AG04449 (cell line): ENCODE results near the gene ODAD3.
"Not testable (repeated sequence)": the region's sequence is repeated elsewhere in the genome, so short reads cannot be mapped to it uniquely, and the experiment has no call there.

Source experiments
- CTCF ChIA-PET: fragments of 350-600 bp; formaldehyde crosslinking; extraction: SDS; loops from one replicate; lab custom pipeline; 2021; ENCODE audit warnings: antibody characterized with exemption; lab: Yijun Ruan, JAX
- POLR2A ChIA-PET: fragments of 400-600, 350-600 bp; formaldehyde crosslinking; extraction: SDS; loops from one replicate; lab custom pipeline; 2020; ENCODE audit warnings: antibody characterized with exemption, inconsistent platforms; lab: Yijun Ruan, JAX
- DNase-seq: peaks from one replicate; pipeline ENCODE4 v3.0.0-alpha.2; 2010; ENCODE audit warnings: low read depth, low spot score
- H3K4me3 ChIP-seq: 2 replicates; pipeline ENCODE4 v1.5.1; 2011; ENCODE audit warnings: low read depth, mild to moderate bottlenecking, control low read depth, low read length
- TF ChIP-seq, protein P1 (sequence below): IDR thresholded peaks from one replicate; pipeline ENCODE4 v1.5.1; 2011; ENCODE audit warnings: mild to moderate bottlenecking, moderate library complexity, low read length, control low read depth, inconsistent platforms; ENCODE audit not compliant: insufficient read depth; ENCODE audit errors: missing control alignments

The ODAD3 gene

GRCh38 chr19:11416346-11417052 lies 18.4 kb downstream of the ODAD3 start:
- ChIA-PET POLR2A (no interaction called here), CTCF (interaction anchor here (0.8 to 1.6 kb wide), 4 partner anchors 9 to 33 kb away, joined by 3 to 6 read pairs (median 5); partner anchors contain the start of genes EPOR and PRKCSH)
- H3K4me3 ChIP-seq: no peak overlapping the region
- DNase-seq: no peak
- TF ChIP-seq, protein P1, sequence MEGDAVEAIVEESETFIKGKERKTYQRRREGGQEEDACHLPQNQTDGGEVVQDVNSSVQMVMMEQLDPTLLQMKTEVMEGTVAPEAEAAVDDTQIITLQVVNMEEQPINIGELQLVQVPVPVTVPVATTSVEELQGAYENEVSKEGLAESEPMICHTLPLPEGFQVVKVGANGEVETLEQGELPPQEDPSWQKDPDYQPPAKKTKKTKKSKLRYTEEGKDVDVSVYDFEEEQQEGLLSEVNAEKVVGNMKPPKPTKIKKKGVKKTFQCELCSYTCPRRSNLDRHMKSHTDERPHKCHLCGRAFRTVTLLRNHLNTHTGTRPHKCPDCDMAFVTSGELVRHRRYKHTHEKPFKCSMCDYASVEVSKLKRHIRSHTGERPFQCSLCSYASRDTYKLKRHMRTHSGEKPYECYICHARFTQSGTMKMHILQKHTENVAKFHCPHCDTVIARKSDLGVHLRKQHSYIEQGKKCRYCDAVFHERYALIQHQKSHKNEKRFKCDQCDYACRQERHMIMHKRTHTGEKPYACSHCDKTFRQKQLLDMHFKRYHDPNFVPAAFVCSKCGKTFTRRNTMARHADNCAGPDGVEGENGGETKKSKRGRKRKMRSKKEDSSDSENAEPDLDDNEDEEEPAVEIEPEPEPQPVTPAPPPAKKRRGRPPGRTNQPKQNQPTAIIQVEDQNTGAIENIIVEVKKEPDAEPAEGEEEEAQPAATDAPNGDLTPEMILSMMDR: no peak

DNA sequence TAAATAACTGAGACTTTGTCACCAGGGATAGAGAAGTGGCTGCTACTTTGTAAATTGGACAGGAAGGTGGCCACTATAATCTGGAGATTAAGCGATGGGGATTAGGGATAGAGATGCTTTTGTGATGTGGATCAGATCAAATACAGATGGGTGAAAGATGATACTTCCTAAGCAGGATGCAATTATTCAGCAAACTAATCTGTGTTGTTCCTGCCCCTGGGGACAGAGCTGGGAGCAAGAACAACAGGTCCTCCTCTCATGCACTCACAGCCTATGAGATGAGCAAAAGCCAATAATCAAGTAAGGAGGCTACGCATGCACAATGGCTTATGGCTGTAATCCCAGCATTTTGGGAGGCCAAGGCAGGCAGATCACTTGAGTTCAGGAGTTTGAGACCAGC lies 20.4 kb downstream of the ODAD3 start:
- H3K4me3 ChIP-seq: no peak overlapping the region
- ChIA-PET POLR2A (no interaction called here), CTCF (interaction anchor here (1.4 to 4.5 kb wide), 2 partner anchors 28 to 34 kb away, joined by 4 to 13 read pairs; no protein-coding TSS in a partner anchor)
- TF ChIP-seq, protein P1: no peak
- DNase-seq: no peak

DNA sequence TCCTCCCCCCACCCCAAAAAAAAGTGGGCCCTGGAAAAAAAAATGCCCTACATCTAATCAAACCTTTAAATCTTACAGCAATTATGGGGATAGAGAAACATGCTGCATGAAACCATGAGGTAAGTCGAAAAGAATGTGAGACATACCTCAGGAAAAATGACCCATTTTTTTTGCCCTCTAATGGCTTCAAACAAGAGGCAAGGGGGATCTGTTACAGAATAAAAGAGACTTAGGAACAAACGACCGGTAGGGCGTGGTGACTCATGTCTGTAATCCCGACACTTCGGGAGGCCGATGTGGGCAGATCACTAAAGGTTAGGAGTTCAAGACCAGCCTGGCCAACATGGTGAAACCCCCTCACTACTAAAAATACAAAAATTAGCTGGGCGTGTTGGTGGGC lies 24.2 kb downstream of the ODAD3 start:
- no peak for DNase-seq
- CTCF ChIA-PET: interaction anchor here (0.6 to 4.5 kb wide), 3 partner anchors 23 to 120 kb away, joined by 3 to 13 read pairs (median 3); no protein-coding TSS in a partner anchor
- TF ChIP-seq, protein P1: no peak
- no peak overlapping the region for H3K4me3 ChIP-seq
- POLR2A ChIA-PET: no interaction called here

- DNase-seq: no peak
- POLR2A ChIA-PET: no interaction called here
- H3K4me3 ChIP-seq: no peak overlapping the region
- CTCF ChIA-PET: interaction anchor here (1.3 kb wide), 1 partner anchor 26 kb away, joined by 3 read pairs; the partner anchor contains the start of gene ODAD3
- TF ChIP-seq, protein P1: no peak
Measured at GRCh38 chr19:11408591-11408990, 26.3 kb downstream of the ODAD3 start.

DNA sequence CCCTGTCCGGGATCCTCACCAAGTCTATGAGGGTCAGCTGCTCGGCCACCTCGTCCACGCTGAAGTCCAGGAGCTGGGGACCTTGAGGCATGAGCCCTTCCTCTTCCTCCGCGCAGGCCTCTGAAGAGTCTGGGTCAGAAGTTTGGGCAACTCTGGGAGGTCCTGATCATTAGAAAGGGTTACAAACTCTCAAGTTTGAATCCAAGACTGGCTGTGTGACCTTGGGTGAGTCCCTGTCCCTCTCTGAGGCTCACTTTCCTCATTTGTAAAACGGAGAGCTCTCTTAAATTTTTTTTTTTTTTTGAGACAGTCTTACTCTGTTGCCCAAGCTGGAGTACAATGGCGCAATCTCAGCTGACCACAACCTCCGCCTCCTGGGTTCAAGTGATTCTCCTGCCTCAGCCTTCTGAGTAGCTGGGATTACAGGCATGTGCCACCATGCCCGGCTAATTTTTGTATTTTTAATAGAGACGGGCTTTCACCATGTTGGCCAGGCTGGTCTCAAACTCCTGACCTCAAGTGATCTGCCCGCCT lies 28.2 kb downstream of the ODAD3 start:
- ChIA-PET POLR2A (interaction anchor here (0.8 kb wide), 1 partner anchor 32 kb away, joined by 3 read pairs; the partner anchor contains the start of gene SWSAP1), CTCF (interaction anchor here (0.9 to 5.3 kb wide), 10 partner anchors 9 to 132 kb away, joined by 3 to 42 read pairs (median 4); partner anchors contain the start of gene TSPAN16)
- DNase-seq, H3K4me3 ChIP-seq: not testable (repeated sequence)

- H3K4me3 ChIP-seq: no peak overlapping the region
- TF ChIP-seq, protein P1: peak; percentile 58
- POLR2A ChIA-PET: no interaction called here
- DNase-seq: no peak
- CTCF ChIA-PET: interaction anchor here (0.7 to 5.3 kb wide), 11 partner anchors 14 to 131 kb away, joined by 3 to 42 read pairs (median 3); partner anchors contain the start of genes SWSAP1 and TSPAN16
Measured at GRCh38 chr19:11405846-11406643, 28.9 kb downstream of the ODAD3 start.
